ENCODE measurements around the gene MAP4K4. TPM values are rescaled to one million over a fixed set of nuclear protein-coding genes. Genes with fewer than 3 reads are reported as not detected.

The MAP4K4 gene
- total RNA-seq, 3 donors from 2014 or later = 26.4 to 54.6 (median 34.2) TPM

GRCh38 chr2:101899871-101900270, 202.4 kb downstream of the MAP4K4 start:
- intact Hi-C loops (cut with DNase I, micrococcal nuclease) = no loop called here

GRCh38 chr2:101900375-101900774, 202.9 kb downstream of the MAP4K4 start:
- TF ChIP-seq CTCF (IDR thresholded peaks at IDR 0.05) = no peak
- H3K9me3 ChIP-seq = no peaks in the 10 kb centered on the region
- H3K4me3 ChIP-seq = no peak overlapping the region
- no peaks in the 10 kb centered on the region for H3K4me1 ChIP-seq (ENCODE audit: low read depth)
- intact Hi-C loops (cut with DNase I, micrococcal nuclease) = no loop called here
- no peak for DNase-seq
- ATAC-seq = no peak
- H3K36me3 ChIP-seq (ENCODE audit: low read depth) = no peaks in the 10 kb centered on the region

More at GRCh38 chr2:101899871-101900270, 202.4 kb downstream of the MAP4K4 start:
- DNase-seq (no peak), ATAC-seq (no peak)
- Histone ChIP-seq H3K9me3 (no peaks in the 10 kb centered on the region), H3K36me3 (ENCODE audit: low read depth) (no peaks in the 10 kb centered on the region), H3K4me3 (no peak overlapping the region), H3K4me1 (ENCODE audit: low read depth) (no peaks in the 10 kb centered on the region)
- no peak for TF ChIP-seq CTCF (IDR thresholded peaks at IDR 0.05)

- no peak for DNase-seq
- H3K36me3 ChIP-seq (ENCODE audit: low read depth) = no peaks in the 10 kb centered on the region
- H3K9me3 ChIP-seq = peaks cover 6% of the 10 kb centered on the region
- intact Hi-C loops (cut with DNase I, micrococcal nuclease) = no loop called here
- no peak overlapping the region for H3K4me3 ChIP-seq
- ATAC-seq = no peak
- no peaks in the 10 kb centered on the region for H3K4me1 ChIP-seq (ENCODE audit: low read depth)
- TF ChIP-seq CTCF (IDR thresholded peaks at IDR 0.05) = no peak
These were observed 203.7 kb downstream of the MAP4K4 start for GRCh38 chr2:101901241-101901640.

- no peaks in the 10 kb centered on the region for H3K36me3 ChIP-seq (ENCODE audit: low read depth)
- DNase-seq (no peak), ATAC-seq (no peak)
- intact Hi-C loops (cut with DNase I, micrococcal nuclease) = no loop called here
- peaks cover 8% of the 10 kb centered on the region for H3K9me3 ChIP-seq
- no peak for TF ChIP-seq CTCF (IDR thresholded peaks at IDR 0.05)
- no peak overlapping the region for H3K4me3 ChIP-seq
- H3K4me1 ChIP-seq (ENCODE audit: low read depth) = no peaks in the 10 kb centered on the region
These were observed 204.7 kb downstream of the MAP4K4 start for GRCh38 chr2:101902169-101902568.

GRCh38 chr2:101904916-101905315, 207.4 kb downstream of the MAP4K4 start:
- Histone ChIP-seq H3K4me3 (no peak overlapping the region), H3K36me3 (ENCODE audit: low read depth) (no peaks in the 10 kb centered on the region), H3K9me3 (peaks cover 20% of the 10 kb centered on the region), H3K4me1 (ENCODE audit: low read depth) (no peaks in the 10 kb centered on the region)
- ATAC-seq (no peak), DNase-seq (no peak)
- TF ChIP-seq CTCF (IDR thresholded peaks at IDR 0.05) = no peak
- intact Hi-C loops (cut with DNase I, micrococcal nuclease) = no loop called here

GRCh38 chr2:101905746-101906336, 208.3 kb downstream of the MAP4K4 start:
- Histone ChIP-seq H3K4me1 (ENCODE audit: low read depth) (no peaks in the 10 kb centered on the region), H3K36me3 (ENCODE audit: low read depth) (no peaks in the 10 kb centered on the region), H3K4me3 (no peak overlapping the region), H3K9me3 (peaks cover 22% of the 10 kb centered on the region)
- no peak for DNase-seq
- ATAC-seq = no peak
- intact Hi-C loops (cut with DNase I, micrococcal nuclease) = no loop called here
- TF ChIP-seq CTCF (IDR thresholded peaks at IDR 0.05) = no peak

All from mucosa of descending colon (tissue), 3 donors.